ENCODE results near the gene CTSH. TPM values are rescaled to one million over a fixed set of nuclear protein-coding genes. Genes with fewer than 3 reads are reported as not detected.

The CTSH gene
- total and polyA plus RNA-seq, 2 of the 13 experiments (the other 11 are each of a cell fraction or from before 2014, with no cell fraction given) = 265 to 653 TPM

- TF ChIP-seq ZNF687 (CRISPR knock-in tag; IDR thresholded peaks at IDR 0.05) (no peak), ZNF670 (CRISPR knock-in tag; IDR thresholded peaks at IDR 0.05; ENCODE audit: borderline replicate concordance) (0 out of 2 replicates have a peak, but pooled peaks have one; percentile 59), BATF2 (CRISPR knock-in tag; IDR thresholded peaks at IDR 0.05) (0 out of 2 replicates have a peak, but pooled peaks have one; percentile 4), BCL3 (CRISPR knock-in tag; IDR thresholded peaks at IDR 0.05) (peak; percentile 47), SP140L (CRISPR knock-in tag; IDR thresholded peaks at IDR 0.05; ENCODE audit: borderline replicate concordance) (no peak), NONO (IDR thresholded peaks at IDR 0.05) (no peak), NONO (CRISPR knock-in tag; conservative IDR thresholded peaks at IDR 0.05) (0 out of 2 replicates have a peak, but pooled peaks have one; percentile 15)
Observed at GRCh38 chr15:78944202-78944625, 632 bp downstream of the CTSH start (continued).
